OCI-LY3 (cell line): ENCODE measurements around the gene CARD9.

Experiments used
- H2AFZ ChIP-seq: fragments of 200-600, 300-600 bp; shearing (Covaris generic); 2 replicates; pipeline ENCODE4 v1.6.0; 2014; ENCODE audit warnings: antibody characterized with exemption, low read depth, low read length
- H3K27ac ChIP-seq: fragments of 200-600, 300-600 bp; sonication (generic); 2 replicates; pipeline ENCODE4 v1.5.1; 2014; ENCODE audit warnings: mild to moderate bottlenecking, low read length, moderate library complexity, mixed read lengths
- H3K27me3 ChIP-seq: fragments of 200-600, 300-600 bp; sonication (generic); 2 replicates; pipeline ENCODE4 v1.6.1; 2014; ENCODE audit warnings: low read depth, low read length, mixed read lengths
- H3K36me3 ChIP-seq: fragments of 200-600, 300-600 bp; sonication (generic); replicated peaks from 2 replicates; pipeline ENCODE3; 2014; ENCODE audit warnings: low read depth, low read length, mixed read lengths
- H3K4me1 ChIP-seq: fragments of 300-600, 200-600 bp; sonication (generic); 2 replicates; pipeline ENCODE4 v1.6.1; 2014; ENCODE audit warnings: low read length, mixed read lengths
- H3K4me2 ChIP-seq: fragments of 200-600, 300-600 bp; sonication (generic); 2 replicates; pipeline ENCODE4 v1.6.1; 2014; ENCODE audit warnings: low read length, mixed read lengths
- H3K4me3 ChIP-seq: fragments of 300-600, 200-600 bp; sonication (generic); 2 replicates; pipeline ENCODE4 v1.5.1; 2014; ENCODE audit warnings: antibody characterized with exemption, mild to moderate bottlenecking, low read length, moderate library complexity
- H3K79me2 ChIP-seq: fragments of 300-600, 200-600 bp; shearing (Covaris generic); 2 replicates; pipeline ENCODE4 v1.6.1; 2014; ENCODE audit warnings: mild to moderate bottlenecking, low read length, mixed read lengths
- H3K9ac ChIP-seq: fragments of 300-600, 200-600 bp; shearing (Covaris generic); 2 replicates; pipeline ENCODE4 v1.6.0; 2014; ENCODE audit warnings: mild to moderate bottlenecking, low read length, moderate library complexity
- H3K9me3 ChIP-seq: fragments of 200-600, 300-600 bp; shearing (Covaris generic); 2 replicates; pipeline ENCODE4 v1.6.1; 2014; ENCODE audit warnings: low read length, mixed read lengths; ENCODE audit not compliant: insufficient read depth
- H4K20me1 ChIP-seq: fragments of 200-600, 300-600 bp; sonication (generic); 2 replicates; pipeline ENCODE4 v1.6.1; 2016; ENCODE audit warnings: low read length, mixed read lengths; ENCODE audit not compliant: insufficient read depth
- EZH2phosphoT487 ChIP-seq: fragments of 200-600 bp; shearing (Covaris generic); IDR thresholded peaks from 2 replicates; pipeline ENCODE4 v1.6.1; 2018; ENCODE audit warnings: antibody characterized with exemption, mixed run types, low read depth
- TF ChIP-seq, protein P1 (sequence below): fragments of 200-600, 300-600 bp; sonication (generic); IDR thresholded peaks from 2 replicates; pipeline ENCODE4 v1.5.1; 2014; ENCODE audit warnings: antibody characterized with exemption, low read length, low read depth

The CARD9 gene

DNA sequence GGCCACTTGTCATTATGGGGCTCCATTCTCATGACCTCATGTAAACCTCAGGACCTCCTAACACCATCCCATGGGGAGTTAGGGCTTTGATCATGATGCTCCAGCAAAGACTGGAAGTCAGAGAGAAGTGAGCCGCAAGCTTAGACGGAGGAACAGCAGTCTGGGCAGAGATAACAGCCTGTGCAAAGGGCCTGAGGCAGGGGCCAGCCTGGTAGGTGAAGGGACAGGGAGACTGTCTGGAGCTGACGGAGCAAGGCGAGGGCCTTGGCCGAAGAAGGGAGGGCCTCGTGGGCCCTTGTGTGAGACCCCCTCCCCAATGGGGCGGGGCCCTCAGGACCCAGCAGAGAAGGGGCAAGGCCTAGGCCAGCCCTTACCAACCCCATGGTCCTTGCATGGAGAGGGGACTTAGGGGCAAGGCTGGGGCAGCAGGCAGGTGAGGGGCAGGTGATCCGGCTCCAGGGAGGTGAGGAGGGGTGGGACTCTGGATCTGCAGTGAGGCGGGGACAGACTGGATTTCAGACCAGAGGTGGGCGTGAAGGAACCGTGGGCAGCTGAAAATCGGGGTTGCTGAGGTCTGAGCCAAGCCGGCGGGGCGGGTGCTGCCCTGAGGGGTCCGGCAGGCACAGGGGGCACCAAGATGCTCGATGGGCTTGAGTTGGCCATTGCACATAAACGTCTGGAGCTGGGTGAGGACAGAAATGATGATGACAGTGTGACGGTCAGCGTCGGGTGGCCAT lies 28.8 kb downstream of the CARD9 start:
- no peaks in the 10 kb centered on the region for H3K36me3 ChIP-seq
- H3K4me3 ChIP-seq, result no peak overlapping the region
- no peaks in the 10 kb centered on the region for H3K27me3 ChIP-seq
- no peaks in the 10 kb centered on the region for H3K9me3 ChIP-seq
- H3K4me2 ChIP-seq, result no peak overlapping the region
- no peaks in the 10 kb centered on the region for H4K20me1 ChIP-seq
- no peaks in the 10 kb centered on the region for H3K4me1 ChIP-seq
- H3K27ac ChIP-seq, result no peak overlapping the region
- H3K9ac ChIP-seq, result no peak overlapping the region
- TF ChIP-seq EZH2phosphoT487, result no peak
- TF ChIP-seq, protein P1, sequence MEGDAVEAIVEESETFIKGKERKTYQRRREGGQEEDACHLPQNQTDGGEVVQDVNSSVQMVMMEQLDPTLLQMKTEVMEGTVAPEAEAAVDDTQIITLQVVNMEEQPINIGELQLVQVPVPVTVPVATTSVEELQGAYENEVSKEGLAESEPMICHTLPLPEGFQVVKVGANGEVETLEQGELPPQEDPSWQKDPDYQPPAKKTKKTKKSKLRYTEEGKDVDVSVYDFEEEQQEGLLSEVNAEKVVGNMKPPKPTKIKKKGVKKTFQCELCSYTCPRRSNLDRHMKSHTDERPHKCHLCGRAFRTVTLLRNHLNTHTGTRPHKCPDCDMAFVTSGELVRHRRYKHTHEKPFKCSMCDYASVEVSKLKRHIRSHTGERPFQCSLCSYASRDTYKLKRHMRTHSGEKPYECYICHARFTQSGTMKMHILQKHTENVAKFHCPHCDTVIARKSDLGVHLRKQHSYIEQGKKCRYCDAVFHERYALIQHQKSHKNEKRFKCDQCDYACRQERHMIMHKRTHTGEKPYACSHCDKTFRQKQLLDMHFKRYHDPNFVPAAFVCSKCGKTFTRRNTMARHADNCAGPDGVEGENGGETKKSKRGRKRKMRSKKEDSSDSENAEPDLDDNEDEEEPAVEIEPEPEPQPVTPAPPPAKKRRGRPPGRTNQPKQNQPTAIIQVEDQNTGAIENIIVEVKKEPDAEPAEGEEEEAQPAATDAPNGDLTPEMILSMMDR, result no peak
- no peak overlapping the region for H2AFZ ChIP-seq
- H3K79me2 ChIP-seq, result no peaks in the 10 kb centered on the region

DNA sequence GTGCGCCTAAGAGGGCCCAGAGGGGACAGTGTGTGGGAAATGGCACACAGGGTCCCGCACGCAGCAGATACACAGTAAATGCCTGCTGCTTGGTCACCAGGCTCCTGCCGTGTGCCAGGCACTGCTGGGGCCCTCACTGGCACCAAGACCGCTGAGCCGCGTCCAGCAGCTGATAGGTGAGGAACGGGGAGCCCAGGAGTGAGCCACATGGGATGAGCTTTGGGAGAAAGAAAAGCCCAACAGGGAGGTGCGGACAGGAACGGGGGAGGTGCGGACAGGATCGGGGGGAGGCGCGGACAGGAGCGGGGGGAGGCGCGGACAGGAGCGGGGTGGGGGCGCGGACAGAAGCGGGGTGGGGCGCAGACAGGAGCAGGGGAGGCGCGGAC lies 29.6 kb downstream of the CARD9 start:
- no peak overlapping the region for H3K4me2 ChIP-seq
- H3K36me3 ChIP-seq, result no peaks in the 10 kb centered on the region
- no peaks in the 10 kb centered on the region for H3K9me3 ChIP-seq
- H4K20me1 ChIP-seq, result no peaks in the 10 kb centered on the region
- no peaks in the 10 kb centered on the region for H3K27me3 ChIP-seq
- H3K79me2 ChIP-seq, result no peaks in the 10 kb centered on the region
- H3K4me1 ChIP-seq, result no peaks in the 10 kb centered on the region
- no peak overlapping the region for H2AFZ ChIP-seq
- TF ChIP-seq, protein P1, result no peak
- no peak for TF ChIP-seq EZH2phosphoT487
- no peak overlapping the region for H3K9ac ChIP-seq
- H3K4me3 ChIP-seq, result no peak overlapping the region
- no peak overlapping the region for H3K27ac ChIP-seq

DNA sequence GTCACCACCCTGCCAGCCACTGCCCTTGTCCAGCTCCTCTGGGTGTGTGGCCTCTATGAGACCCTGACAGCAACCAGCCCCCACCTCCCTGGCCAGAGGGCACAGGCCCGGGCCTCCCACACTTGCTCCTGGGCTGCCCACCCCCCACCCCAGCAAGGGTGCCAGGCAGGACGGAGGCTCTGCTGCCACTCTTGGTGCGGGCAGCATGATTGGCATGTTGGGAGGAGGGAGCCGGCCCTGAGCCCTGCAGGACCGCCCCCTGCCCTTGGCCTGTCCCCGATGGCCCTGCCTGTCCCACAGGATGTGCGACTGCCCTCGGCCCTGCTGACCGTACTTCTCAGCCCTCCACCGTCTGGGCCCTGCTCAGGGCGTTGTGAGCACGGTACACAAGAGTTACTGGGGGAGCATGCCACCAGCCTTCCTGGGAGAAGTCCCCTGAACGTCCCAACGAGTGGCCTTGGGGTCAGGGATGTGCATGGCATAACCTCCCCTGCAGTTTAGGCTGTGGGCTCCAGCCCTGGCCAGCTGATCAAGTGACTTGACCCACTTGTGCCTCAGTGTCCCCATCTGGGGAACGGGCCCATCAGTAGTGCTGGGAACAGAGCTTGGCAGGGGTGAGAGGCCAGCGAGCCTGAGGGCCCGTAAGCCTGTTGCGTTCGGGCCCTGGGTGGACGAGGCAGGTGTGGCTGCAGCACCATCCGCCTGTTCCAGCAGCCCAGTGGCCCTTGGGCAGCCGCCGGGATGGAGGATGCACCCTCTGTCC lies 30.2 kb downstream of the CARD9 start:
- no peak overlapping the region for H3K9ac ChIP-seq
- H3K79me2 ChIP-seq, result no peaks in the 10 kb centered on the region
- H2AFZ ChIP-seq, result no peak overlapping the region
- no peak for TF ChIP-seq EZH2phosphoT487
- TF ChIP-seq, protein P1, result no peak
- H3K36me3 ChIP-seq, result no peaks in the 10 kb centered on the region
- no peak overlapping the region for H3K4me3 ChIP-seq
- H3K27me3 ChIP-seq, result no peaks in the 10 kb centered on the region
- H4K20me1 ChIP-seq, result no peaks in the 10 kb centered on the region
- H3K4me1 ChIP-seq, result no peaks in the 10 kb centered on the region
- no peak overlapping the region for H3K4me2 ChIP-seq
- H3K9me3 ChIP-seq, result no peaks in the 10 kb centered on the region
- no peak overlapping the region for H3K27ac ChIP-seq
